Measurements from ENCODE around the gene MOB1A. TPM values are rescaled to one million over a fixed set of nuclear protein-coding genes. Genes with fewer than 3 reads are reported as not detected.
"Not testable (repeated sequence)": the region's sequence is repeated elsewhere in the genome, so short reads cannot be mapped to it uniquely, and the experiment has no call there.

The MOB1A gene
- 119 and 173 TPM in 2 replicates for total RNA-seq (2014; rRNA removed; shearing (Covaris generic); ENCODE audit: low replicate concordance)

GRCh38 chr2:74178211-74179062, at the start of gene MOB1A:
Gene MOB1A (minus strand): TSS chr2:74178879. CDS start chr2:74178674, 205 bp downstream.
- in situ Hi-C loops (cut with HindIII; ENCODE audit: low pct_unique_long_range_greater_than_20kb, low sequenced_read_pairs) = no loop called here
- DNase-seq (ENCODE audit: low read depth) = peak; percentile 99

- in situ Hi-C loops (cut with HindIII; ENCODE audit: low pct_unique_long_range_greater_than_20kb, low sequenced_read_pairs) = no loop called here
- no peak for DNase-seq (ENCODE audit: low read depth)
These were observed 49.0 kb upstream of the MOB1A start for GRCh38 chr2:74227646-74228045.

GRCh38 chr2:74226648-74227213, 48.1 kb upstream of the MOB1A start:
- no peak for DNase-seq (ENCODE audit: low read depth)
- in situ Hi-C loops (cut with HindIII; ENCODE audit: low pct_unique_long_range_greater_than_20kb, low sequenced_read_pairs) = no loop called here

- in situ Hi-C loops (cut with HindIII; ENCODE audit: low pct_unique_long_range_greater_than_20kb, low sequenced_read_pairs) = no loop called here
- DNase-seq (ENCODE audit: low read depth) = no peak
These were observed 47.2 kb upstream of the MOB1A start for GRCh38 chr2:74225698-74226459.

- DNase-seq (ENCODE audit: low read depth) = no peak
- in situ Hi-C loops (cut with HindIII; ENCODE audit: low pct_unique_long_range_greater_than_20kb, low sequenced_read_pairs) = no loop called here
These were observed 45.5 kb upstream of the MOB1A start for GRCh38 chr2:74223941-74224770.

GRCh38 chr2:74222300-74222650, 43.6 kb upstream of the MOB1A start:
- in situ Hi-C loops (cut with HindIII; ENCODE audit: low pct_unique_long_range_greater_than_20kb, low sequenced_read_pairs) = no loop called here
- DNase-seq (ENCODE audit: low read depth) = no peak

- DNase-seq (ENCODE audit: low read depth) = no peak
- in situ Hi-C loops (cut with HindIII; ENCODE audit: low pct_unique_long_range_greater_than_20kb, low sequenced_read_pairs) = no loop called here
These were observed 43.1 kb upstream of the MOB1A start for GRCh38 chr2:74221604-74222299.

- in situ Hi-C loops (cut with HindIII; ENCODE audit: low pct_unique_long_range_greater_than_20kb, low sequenced_read_pairs) = no loop called here
- DNase-seq (ENCODE audit: low read depth) = no peak
These were observed 42.4 kb upstream of the MOB1A start for GRCh38 chr2:74221091-74221490.

- in situ Hi-C loops (cut with HindIII; ENCODE audit: low pct_unique_long_range_greater_than_20kb, low sequenced_read_pairs) = no loop called here
- DNase-seq (ENCODE audit: low read depth) = no peak
These were observed 41.3 kb upstream of the MOB1A start for GRCh38 chr2:74219846-74220486.

GRCh38 chr2:74216642-74217041, 38.0 kb upstream of the MOB1A start:
- in situ Hi-C loops (cut with HindIII; ENCODE audit: low pct_unique_long_range_greater_than_20kb, low sequenced_read_pairs) = no loop called here
- DNase-seq (ENCODE audit: low read depth) = no peak

- in situ Hi-C loops (cut with HindIII; ENCODE audit: low pct_unique_long_range_greater_than_20kb, low sequenced_read_pairs); DNase-seq (ENCODE audit: low read depth): not testable (repeated sequence)
These were observed 37.1 kb upstream of the MOB1A start for GRCh38 chr2:74215771-74216170.

- DNase-seq (ENCODE audit: low read depth) = no peak
- in situ Hi-C loops (cut with HindIII; ENCODE audit: low pct_unique_long_range_greater_than_20kb, low sequenced_read_pairs) = no loop called here
These were observed 34.2 kb upstream of the MOB1A start for GRCh38 chr2:74212702-74213410.

- in situ Hi-C loops (cut with HindIII; ENCODE audit: low pct_unique_long_range_greater_than_20kb, low sequenced_read_pairs) = no loop called here
- DNase-seq (ENCODE audit: low read depth) = no peak
These were observed 27.6 kb upstream of the MOB1A start for GRCh38 chr2:74206180-74206688.

- in situ Hi-C loops (cut with HindIII; ENCODE audit: low pct_unique_long_range_greater_than_20kb, low sequenced_read_pairs) = no loop called here
These were observed 26.9 kb upstream of the MOB1A start for GRCh38 chr2:74205596-74205995.

GRCh38 chr2:74205113-74205512, 26.4 kb upstream of the MOB1A start:
- in situ Hi-C loops (cut with HindIII; ENCODE audit: low pct_unique_long_range_greater_than_20kb, low sequenced_read_pairs) = no loop called here
- DNase-seq (ENCODE audit: low read depth) = no peak

More at GRCh38 chr2:74205596-74205995, 26.9 kb upstream of the MOB1A start:
- no peak for DNase-seq (ENCODE audit: low read depth)

GRCh38 chr2:74204436-74204835, 25.8 kb upstream of the MOB1A start:
- in situ Hi-C loops (cut with HindIII; ENCODE audit: low pct_unique_long_range_greater_than_20kb, low sequenced_read_pairs) = no loop called here
- no peak for DNase-seq (ENCODE audit: low read depth)

GRCh38 chr2:74201596-74201995, 22.9 kb upstream of the MOB1A start:
- in situ Hi-C loops (cut with HindIII; ENCODE audit: low pct_unique_long_range_greater_than_20kb, low sequenced_read_pairs) = no loop called here
- no peak for DNase-seq (ENCODE audit: low read depth)

Data from Caki2 (cell line).